ENCODE results near the gene ZNF816.
"Not testable (repeated sequence)": the region's sequence is repeated elsewhere in the genome, so short reads cannot be mapped to it uniquely, and the experiment has no call there.

DNA sequence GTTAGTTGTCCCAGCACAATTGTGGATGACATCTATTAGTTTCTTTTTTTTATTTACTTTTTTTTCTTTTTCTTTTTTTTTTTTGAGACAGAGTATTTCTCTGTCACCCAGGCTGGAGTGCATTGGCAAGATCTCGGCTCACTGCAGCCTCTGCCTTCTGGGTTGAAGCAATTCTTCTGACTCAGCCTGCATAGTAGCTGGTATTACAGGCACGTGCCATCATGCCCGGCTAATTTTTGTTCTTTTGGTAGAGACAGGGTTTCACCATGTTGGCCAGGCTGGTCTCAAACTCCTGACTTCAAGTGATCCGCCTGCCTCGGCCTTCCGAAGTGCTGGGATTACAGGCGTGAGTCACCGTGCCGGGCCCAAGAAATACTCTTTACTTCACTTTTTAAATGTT, 38.0 kb downstream of the ZNF816 start:
- not testable (repeated sequence) for TF ChIP-seq EP300, CTCF (IDR thresholded peaks at IDR 0.05)

Measured in ovary (tissue), 3 donors.